Fibroblast of lung (primary cell): ENCODE results near the gene PLEKHH3.

Experiments used
- CTCF ChIP-seq, 2 donors: IDR thresholded peaks in 1 of 2; conservative IDR thresholded peaks in 1 of 2; 1 replicate in 1 of 2; 2 replicates in 1 of 2; pipeline ENCODE4 v1.5.1; 2011 to 2012; ENCODE audit warnings: low read length in 2 of 2, control low read depth in 1 of 2, inconsistent platforms in 1 of 2, low read depth in 1 of 2, mild to moderate bottlenecking in 1 of 2
- EZH2 ChIP-seq: IDR thresholded peaks from 2 replicates; pipeline ENCODE4 v1.5.1; 2012; ENCODE audit warnings: low read length, control low read depth, mild to moderate bottlenecking; ENCODE audit errors: missing control alignments

- TF ChIP-seq CTCF (conservative IDR thresholded peaks at IDR 0.05 in 1 of 2, IDR thresholded peaks at IDR 0.05 in 1 of 2; ENCODE audit: low read depth in 1 of 2, low read length in 2 of 2): no peak
- no peak for TF ChIP-seq EZH2
Measured at GRCh38 chr17:42639525-42640113, 37.2 kb downstream of the PLEKHH3 start.
